SK-N-SH (cell line): ENCODE data around the gene GABRB3. TPM values are rescaled to one million over a fixed set of nuclear protein-coding genes. Genes with fewer than 3 reads are reported as not detected.

Experiments
- CTCF ChIA-PET: fragments of 300-600, 350-600 bp; formaldehyde crosslinking; extraction: SDS; loops from one replicate; lab custom pipeline; 2021; lab: Yijun Ruan, JAX
- POLR2A ChIA-PET: fragments of 350-600 bp; sonication (Branson Sonifier 250); formaldehyde crosslinking; extraction: SDS; loops from one replicate; lab custom pipeline; 2020; ENCODE audit warnings: antibody characterized with exemption, inconsistent platforms; lab: Yijun Ruan, JAX
- DNase-seq: peaks from one replicate; pipeline ENCODE4 v3.0.0; 2012
- H2AFZ ChIP-seq: fragments of 200-600 bp; sonication (generic); 2 replicates; pipeline ENCODE4 v1.8.1; 2016; ENCODE audit warnings: antibody characterized with exemption, mild to moderate bottlenecking, low read depth
- H3F3A ChIP-seq: fragments of 200-600 bp; sonication (generic); replicated peaks from 2 replicates; pipeline ENCODE3; 2016; ENCODE audit warnings: antibody characterized with exemption, mild to moderate bottlenecking; ENCODE audit not compliant: insufficient read depth
- H3K27ac ChIP-seq, 2 experiments: fragments of 200-500 bp in 1 of 2; fragments of 200-600 bp in 1 of 2; sonication (Bioruptor generic) in 1 of 2; sonication (generic), shearing (Covaris generic) in 1 of 2; 2 replicates each; pipeline versions ENCODE4 v1.5.1 to v1.6.1; 2014 to 2016; ENCODE audit warnings: low read depth in 2 of 2, inconsistent platforms in 1 of 2, low read length in 1 of 2, mild to moderate bottlenecking in 1 of 2, mixed read lengths in 1 of 2
- H3K27me3 ChIP-seq: fragments of 200-600 bp; sonication (generic), shearing (Covaris generic); 2 replicates; pipeline ENCODE4 v1.6.1; 2016; ENCODE audit warnings: mixed run types; ENCODE audit not compliant: insufficient read depth
- H3K36me3 ChIP-seq, 2 experiments: fragments of 200-500 bp in 1 of 2; fragments of 200-600 bp in 1 of 2; sonication (Bioruptor generic) in 1 of 2; sonication (generic) in 1 of 2; replicated peaks in 1 of 2; 2 replicates each; pipeline versions ENCODE3 to v1.5.1; 2014 to 2016; ENCODE audit warnings: low read length in 1 of 2, mild to moderate bottlenecking in 1 of 2; ENCODE audit not compliant: insufficient read depth in 2 of 2, control insufficient read depth in 1 of 2
- H3K4me1 ChIP-seq, 2 experiments: fragments of 200-500 bp in 1 of 2; fragments of 200-600 bp in 1 of 2; sonication (Bioruptor generic) in 1 of 2; sonication (generic), shearing (Covaris generic) in 1 of 2; 2 replicates each; pipeline versions ENCODE4 v1.5.1 to v1.6.1; 2014 to 2016; ENCODE audit warnings: low read depth in 1 of 2, low read length in 1 of 2, mixed run types in 1 of 2; ENCODE audit not compliant: insufficient read depth in 2 of 2, control insufficient read depth in 1 of 2
- H3K4me2 ChIP-seq: fragments of 200-600 bp; sonication (generic), shearing (Covaris generic); 2 replicates; pipeline ENCODE4 v1.6.1; 2017; ENCODE audit warnings: mixed run types
- H3K4me3 ChIP-seq, 2 experiments: fragments of 200-500 bp in 1 of 2; fragments of 200-600 bp in 1 of 2; sonication (Bioruptor generic) in 1 of 2; sonication (generic), shearing (Covaris generic) in 1 of 2; 2 replicates each; pipeline versions ENCODE4 v1.5.1 to v1.8.1; 2014 to 2016; ENCODE audit warnings: low read depth in 2 of 2, inconsistent platforms in 1 of 2, low read length in 1 of 2, mild to moderate bottlenecking in 1 of 2, mixed read lengths in 1 of 2, moderate library complexity in 1 of 2
- H3K79me2 ChIP-seq: fragments of 200-600 bp; sonication (generic); 2 replicates; pipeline ENCODE4 v1.8.1; 2017; ENCODE audit warnings: mild to moderate bottlenecking; ENCODE audit not compliant: insufficient read depth
- H3K9ac ChIP-seq: fragments of 200-600 bp; sonication (generic); 2 replicates; pipeline ENCODE4 v1.6.1; 2017; ENCODE audit warnings: mixed run types
- H3K9me2 ChIP-seq: fragments of 200-600 bp; sonication (generic); 2 replicates; pipeline ENCODE4 v1.6.1; 2017; ENCODE audit warnings: mixed run types
- H3K9me3 ChIP-seq: fragments of 200-600 bp; sonication (generic); 2 replicates; pipeline ENCODE4 v1.6.1; 2017; ENCODE audit warnings: mixed run types, mild to moderate bottlenecking, moderate library complexity
- H4K20me1 ChIP-seq: fragments of 200-600 bp; sonication (generic); 2 replicates; pipeline ENCODE4 v1.6.1; 2017; ENCODE audit warnings: mild to moderate bottlenecking, mixed run types; ENCODE audit not compliant: insufficient read depth
- ELF1 ChIP-seq: IDR thresholded peaks from 2 replicates; pipeline ENCODE4 v1.4.0; 2012
- EP300 ChIP-seq, 2 experiments: IDR thresholded peaks; 2 replicates each; pipeline versions ENCODE4 v1.4.0 to v1.6.1; 2012; ENCODE audit warnings: borderline replicate concordance in 1 of 2, low read depth in 1 of 2, low read length in 1 of 2
- FOSL2 ChIP-seq: IDR thresholded peaks from 2 replicates; pipeline ENCODE4 v1.4.0; 2012; ENCODE audit warnings: low read depth, mild to moderate bottlenecking, moderate library complexity, borderline replicate concordance
- FOXJ3 ChIP-seq: sonication (generic); formaldehyde crosslinking; IDR thresholded peaks from 2 replicates; pipeline ENCODE4 v1.5.1; 2020; ENCODE audit warnings: mild to moderate bottlenecking, missing genetic modification reagents
- FOXM1 ChIP-seq: IDR thresholded peaks from 2 replicates; pipeline ENCODE4 v1.4.0; 2012; ENCODE audit warnings: low read depth, mild to moderate bottlenecking
- JUND ChIP-seq: IDR thresholded peaks from 2 replicates; pipeline ENCODE4 v1.4.0; 2012
- MXI1 ChIP-seq: IDR thresholded peaks from 2 replicates; pipeline ENCODE4 v1.6.1; 2012; ENCODE audit warnings: mild to moderate bottlenecking, low read depth, low read length, improper control_type of control experiment
- NRF1 ChIP-seq: IDR thresholded peaks from 2 replicates; pipeline ENCODE4 v1.6.1; 2012; ENCODE audit warnings: low read depth, mild to moderate bottlenecking, low read length
- POLR2AphosphoS5 ChIP-seq: IDR thresholded peaks from 2 replicates; pipeline ENCODE4 v1.6.1; 2012; ENCODE audit warnings: low read depth, low read length
- RCOR1 ChIP-seq: fragments of 150-350 bp; IDR thresholded peaks from 2 replicates; pipeline ENCODE4 v1.6.1; 2017; ENCODE audit warnings: antibody characterized with exemption, low read length
- RFX5 ChIP-seq: IDR thresholded peaks from 2 replicates; pipeline ENCODE4 v1.6.1; 2012; ENCODE audit warnings: mild to moderate bottlenecking, improper control_type of control experiment, low read length
- SIN3A ChIP-seq: IDR thresholded peaks from 2 replicates; pipeline ENCODE4 v1.6.1; 2012; ENCODE audit warnings: low read depth, mild to moderate bottlenecking, low read length, moderate library complexity, borderline replicate concordance
- TEAD4 ChIP-seq: IDR thresholded peaks from 2 replicates; pipeline ENCODE4 v1.4.0; 2012; ENCODE audit warnings: mild to moderate bottlenecking, borderline replicate concordance; ENCODE audit not compliant: insufficient read depth
- YY1 ChIP-seq: IDR thresholded peaks from 2 replicates; pipeline ENCODE4 v1.4.0; 2012; ENCODE audit warnings: low read depth, mild to moderate bottlenecking
- polyA plus RNA-seq, 3 experiments: library from polyadenylated mRNA; depleted of rRNA; stranded (reverse); fragments of >200 nt; gene quantifications; 2 replicates each; pipeline ENCODE4 v1.2.3, GENCODE V29; 2012
- TF ChIP-seq, protein P1 (sequence below): IDR thresholded peaks from 2 replicates; pipeline ENCODE4 v1.4.0; 2012; ENCODE audit warnings: low read depth, borderline replicate concordance
- TF ChIP-seq, protein P2 (sequence below): IDR thresholded peaks from 2 replicates; pipeline ENCODE4; 2012
- TF ChIP-seq, protein P3 (sequence below): IDR thresholded peaks from 2 replicates; pipeline ENCODE4 v1.6.1; 2012; ENCODE audit warnings: mild to moderate bottlenecking, low read depth, low read length, moderate library complexity
- TF ChIP-seq, protein P4 (sequence below): IDR thresholded peaks from 2 replicates; pipeline ENCODE4 v1.4.0; 2012; ENCODE audit warnings: low read depth, borderline replicate concordance
- TF ChIP-seq, protein P5 (sequence below): fragments of 150-350 bp; IDR thresholded peaks from 2 replicates; pipeline ENCODE4 v1.6.1; 2017; ENCODE audit warnings: antibody characterized with exemption, low read length, low read depth, borderline replicate concordance

GABRB3 gene
- polyA plus RNA-seq, 1 of the 3 experiments (the other 2 are of a cell fraction): 0.10 TPM

DNA sequence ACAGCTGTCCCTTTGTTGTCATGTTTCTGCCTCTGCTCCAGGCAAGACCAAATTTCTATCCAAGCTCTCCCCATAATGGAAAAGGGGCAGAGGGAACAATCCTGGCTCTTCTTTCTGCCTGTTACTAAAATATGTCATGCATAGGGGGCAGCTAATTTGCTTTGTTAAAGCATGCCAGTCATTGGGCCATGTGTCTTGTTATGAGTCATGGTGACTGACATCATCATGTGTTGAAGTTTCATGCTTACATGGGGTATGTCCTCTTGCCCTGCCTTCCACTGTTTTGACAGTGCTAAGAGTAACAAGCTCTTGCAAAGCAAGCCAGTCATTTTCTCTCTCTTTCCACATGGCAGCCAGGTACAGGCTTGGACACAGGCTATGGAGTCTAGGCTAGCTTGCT lies 268.9 kb downstream of the GABRB3 start:
- Histone ChIP-seq H3K4me1 (no peaks in the 10 kb centered on the region), H3K9me3 (0 out of 2 replicates have a peak, but pooled peaks cover 5% of the 10 kb centered on the region), H3F3A (no peaks in the 10 kb centered on the region), H2AFZ (no peak overlapping the region), H3K9ac (no peak overlapping the region), H4K20me1 (no peaks in the 10 kb centered on the region), H3K27ac (no peak overlapping the region), H3K9me2 (no peaks in the 10 kb centered on the region), H3K79me2 (no peaks in the 10 kb centered on the region), H3K4me2 (no peak overlapping the region), H3K36me3 (no peaks in the 10 kb centered on the region), H3K27me3 (no peaks in the 10 kb centered on the region), H3K4me3 (no peak overlapping the region)
- TF ChIP-seq, protein P1, sequence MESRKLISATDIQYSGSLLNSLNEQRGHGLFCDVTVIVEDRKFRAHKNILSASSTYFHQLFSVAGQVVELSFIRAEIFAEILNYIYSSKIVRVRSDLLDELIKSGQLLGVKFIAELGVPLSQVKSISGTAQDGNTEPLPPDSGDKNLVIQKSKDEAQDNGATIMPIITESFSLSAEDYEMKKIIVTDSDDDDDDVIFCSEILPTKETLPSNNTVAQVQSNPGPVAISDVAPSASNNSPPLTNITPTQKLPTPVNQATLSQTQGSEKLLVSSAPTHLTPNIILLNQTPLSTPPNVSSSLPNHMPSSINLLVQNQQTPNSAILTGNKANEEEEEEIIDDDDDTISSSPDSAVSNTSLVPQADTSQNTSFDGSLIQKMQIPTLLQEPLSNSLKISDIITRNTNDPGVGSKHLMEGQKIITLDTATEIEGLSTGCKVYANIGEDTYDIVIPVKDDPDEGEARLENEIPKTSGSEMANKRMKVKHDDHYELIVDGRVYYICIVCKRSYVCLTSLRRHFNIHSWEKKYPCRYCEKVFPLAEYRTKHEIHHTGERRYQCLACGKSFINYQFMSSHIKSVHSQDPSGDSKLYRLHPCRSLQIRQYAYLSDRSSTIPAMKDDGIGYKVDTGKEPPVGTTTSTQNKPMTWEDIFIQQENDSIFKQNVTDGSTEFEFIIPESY: no peak
- TF ChIP-seq POLR2AphosphoS5 (no peak), ELF1 (no peak), JUND (no peak), FOSL2 (no peak), RFX5 (no peak), MXI1 (no peak), NRF1 (no peak), EP300 (IDR thresholded peaks at IDR 0.05; ENCODE audit: borderline replicate concordance in 1 of 2, low read depth in 1 of 2, low read length in 1 of 2) (no peak), YY1 (no peak), RCOR1 (no peak), FOXJ3 (CRISPR knock-in tag) (no peak), FOXM1 (no peak), TEAD4 (no peak), SIN3A (no peak)
- TF ChIP-seq, protein P2, sequence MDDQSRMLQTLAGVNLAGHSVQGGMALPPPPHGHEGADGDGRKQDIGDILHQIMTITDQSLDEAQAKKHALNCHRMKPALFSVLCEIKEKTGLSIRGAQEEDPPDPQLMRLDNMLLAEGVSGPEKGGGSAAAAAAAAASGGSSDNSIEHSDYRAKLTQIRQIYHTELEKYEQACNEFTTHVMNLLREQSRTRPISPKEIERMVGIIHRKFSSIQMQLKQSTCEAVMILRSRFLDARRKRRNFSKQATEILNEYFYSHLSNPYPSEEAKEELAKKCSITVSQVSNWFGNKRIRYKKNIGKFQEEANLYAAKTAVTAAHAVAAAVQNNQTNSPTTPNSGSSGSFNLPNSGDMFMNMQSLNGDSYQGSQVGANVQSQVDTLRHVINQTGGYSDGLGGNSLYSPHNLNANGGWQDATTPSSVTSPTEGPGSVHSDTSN: no peak
- TF ChIP-seq, protein P3, sequence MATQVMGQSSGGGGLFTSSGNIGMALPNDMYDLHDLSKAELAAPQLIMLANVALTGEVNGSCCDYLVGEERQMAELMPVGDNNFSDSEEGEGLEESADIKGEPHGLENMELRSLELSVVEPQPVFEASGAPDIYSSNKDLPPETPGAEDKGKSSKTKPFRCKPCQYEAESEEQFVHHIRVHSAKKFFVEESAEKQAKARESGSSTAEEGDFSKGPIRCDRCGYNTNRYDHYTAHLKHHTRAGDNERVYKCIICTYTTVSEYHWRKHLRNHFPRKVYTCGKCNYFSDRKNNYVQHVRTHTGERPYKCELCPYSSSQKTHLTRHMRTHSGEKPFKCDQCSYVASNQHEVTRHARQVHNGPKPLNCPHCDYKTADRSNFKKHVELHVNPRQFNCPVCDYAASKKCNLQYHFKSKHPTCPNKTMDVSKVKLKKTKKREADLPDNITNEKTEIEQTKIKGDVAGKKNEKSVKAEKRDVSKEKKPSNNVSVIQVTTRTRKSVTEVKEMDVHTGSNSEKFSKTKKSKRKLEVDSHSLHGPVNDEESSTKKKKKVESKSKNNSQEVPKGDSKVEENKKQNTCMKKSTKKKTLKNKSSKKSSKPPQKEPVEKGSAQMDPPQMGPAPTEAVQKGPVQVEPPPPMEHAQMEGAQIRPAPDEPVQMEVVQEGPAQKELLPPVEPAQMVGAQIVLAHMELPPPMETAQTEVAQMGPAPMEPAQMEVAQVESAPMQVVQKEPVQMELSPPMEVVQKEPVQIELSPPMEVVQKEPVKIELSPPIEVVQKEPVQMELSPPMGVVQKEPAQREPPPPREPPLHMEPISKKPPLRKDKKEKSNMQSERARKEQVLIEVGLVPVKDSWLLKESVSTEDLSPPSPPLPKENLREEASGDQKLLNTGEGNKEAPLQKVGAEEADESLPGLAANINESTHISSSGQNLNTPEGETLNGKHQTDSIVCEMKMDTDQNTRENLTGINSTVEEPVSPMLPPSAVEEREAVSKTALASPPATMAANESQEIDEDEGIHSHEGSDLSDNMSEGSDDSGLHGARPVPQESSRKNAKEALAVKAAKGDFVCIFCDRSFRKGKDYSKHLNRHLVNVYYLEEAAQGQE: no peak
- TF ChIP-seq, protein P4, sequence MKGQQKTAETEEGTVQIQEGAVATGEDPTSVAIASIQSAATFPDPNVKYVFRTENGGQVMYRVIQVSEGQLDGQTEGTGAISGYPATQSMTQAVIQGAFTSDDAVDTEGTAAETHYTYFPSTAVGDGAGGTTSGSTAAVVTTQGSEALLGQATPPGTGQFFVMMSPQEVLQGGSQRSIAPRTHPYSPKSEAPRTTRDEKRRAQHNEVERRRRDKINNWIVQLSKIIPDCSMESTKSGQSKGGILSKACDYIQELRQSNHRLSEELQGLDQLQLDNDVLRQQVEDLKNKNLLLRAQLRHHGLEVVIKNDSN: no peak
- TF ChIP-seq, protein P5, sequence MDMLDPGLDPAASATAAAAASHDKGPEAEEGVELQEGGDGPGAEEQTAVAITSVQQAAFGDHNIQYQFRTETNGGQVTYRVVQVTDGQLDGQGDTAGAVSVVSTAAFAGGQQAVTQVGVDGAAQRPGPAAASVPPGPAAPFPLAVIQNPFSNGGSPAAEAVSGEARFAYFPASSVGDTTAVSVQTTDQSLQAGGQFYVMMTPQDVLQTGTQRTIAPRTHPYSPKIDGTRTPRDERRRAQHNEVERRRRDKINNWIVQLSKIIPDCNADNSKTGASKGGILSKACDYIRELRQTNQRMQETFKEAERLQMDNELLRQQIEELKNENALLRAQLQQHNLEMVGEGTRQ: no peak
- CTCF ChIA-PET: interaction anchor here (0.6 kb wide), 1 partner anchor 363 kb away, joined by 3 read pairs; the partner anchor contains the start of gene GABRA5
- POLR2A ChIA-PET: no interaction called here
- no peak for DNase-seq
